Activated naive CD4-positive, alpha-beta T cell treated with anti-CD3 and anti-CD28 coated beads, Interleukin-2, amount 10 ng/mL, durations not matched to agents 7 days and 5 days (primary cell): ENCODE measurements around the gene TMEM145.

Experiments used
- CTCF ChIA-PET: fragments of 350-600 bp; sonication (Branson Sonifier 250); formaldehyde crosslinking; loops from one replicate; lab custom pipeline; 2021; ENCODE audit warnings: antibody characterized with exemption; lab: Charles Lee
- DNase-seq: peaks from one replicate; pipeline ENCODE4 v3.0.0-alpha.2; 2020
- H3K27ac Mint-ChIP-seq: one replicate; pipeline ENCODE4 v1.8.0; 2021; ENCODE audit warnings: mild to moderate bottlenecking, moderate library complexity, mixed read lengths
- H3K27me3 Mint-ChIP-seq: one replicate; pipeline ENCODE4 v1.8.0; 2021; ENCODE audit warnings: mild to moderate bottlenecking, mixed read lengths
- H3K36me3 Mint-ChIP-seq: one replicate; pipeline ENCODE4 v1.8.0; 2021; ENCODE audit warnings: mixed read lengths
- H3K4me1 Mint-ChIP-seq: one replicate; pipeline ENCODE4 v1.8.0; 2021; ENCODE audit warnings: mixed read lengths
- H3K4me3 Mint-ChIP-seq: one replicate; pipeline ENCODE4 v1.8.0; 2021; ENCODE audit warnings: mild to moderate bottlenecking, moderate library complexity, mixed read lengths
- H3K9me3 Mint-ChIP-seq: one replicate; pipeline ENCODE4 v1.8.0; 2021; ENCODE audit warnings: mixed read lengths

TMEM145 gene

GRCh38 chr19:42281827-42282762, 31.0 kb upstream of the TMEM145 start:
- Mint-ChIP-seq H3K27ac (no peak overlapping the region), H3K36me3 (peaks cover 15% of the 10 kb centered on the region), H3K27me3 (no peaks in the 10 kb centered on the region), H3K4me3 (peak overlapping the region; percentile 71), H3K9me3 (no peaks in the 10 kb centered on the region), H3K4me1 (peaks cover 39% of the 10 kb centered on the region)
- no peak for DNase-seq
- CTCF ChIA-PET, result interaction anchor here (0.6 to 1.0 kb wide), 2 partner anchors 12 to 17 kb away, joined by 3 read pairs; no protein-coding TSS in a partner anchor

GRCh38 chr19:42282819-42283187, 30.3 kb upstream of the TMEM145 start:
- peaks cover 18% of the 10 kb centered on the region for H3K36me3 Mint-ChIP-seq
- no peaks in the 10 kb centered on the region for H3K9me3 Mint-ChIP-seq
- H3K4me3 Mint-ChIP-seq, result peak overlapping the region; percentile 71
- H3K27ac Mint-ChIP-seq, result no peak overlapping the region
- H3K4me1 Mint-ChIP-seq, result peaks cover 37% of the 10 kb centered on the region
- CTCF ChIA-PET, result interaction anchor here (1.0 kb wide), 1 partner anchor 16 kb away, joined by 3 read pairs; no protein-coding TSS in a partner anchor
- no peak for DNase-seq
- no peaks in the 10 kb centered on the region for H3K27me3 Mint-ChIP-seq

GRCh38 chr19:42283188-42284065, 29.7 kb upstream of the TMEM145 start:
- H3K27me3 Mint-ChIP-seq, result no peaks in the 10 kb centered on the region
- DNase-seq, result peak; percentile 97
- H3K4me1 Mint-ChIP-seq, result peaks cover 34% of the 10 kb centered on the region
- CTCF ChIA-PET, result interaction anchor here (1.0 kb wide), 1 partner anchor 15 kb away, joined by 3 read pairs; no protein-coding TSS in a partner anchor
- no peaks in the 10 kb centered on the region for H3K9me3 Mint-ChIP-seq
- no peak overlapping the region for H3K4me3 Mint-ChIP-seq
- peaks cover 21% of the 10 kb centered on the region for H3K36me3 Mint-ChIP-seq
- no peak overlapping the region for H3K27ac Mint-ChIP-seq

- CTCF ChIA-PET, result interaction anchor here (1.7 kb wide), 1 partner anchor 40 kb away, joined by 4 read pairs; no protein-coding TSS in a partner anchor
- H3K4me1 Mint-ChIP-seq, result peaks cover 27% of the 10 kb centered on the region
- no peak overlapping the region for H3K27ac Mint-ChIP-seq
- DNase-seq, result peak; percentile 83
- H3K9me3 Mint-ChIP-seq, result no peaks in the 10 kb centered on the region
- H3K36me3 Mint-ChIP-seq, result peaks cover 19% of the 10 kb centered on the region
- no peaks in the 10 kb centered on the region for H3K27me3 Mint-ChIP-seq
- no peak overlapping the region for H3K4me3 Mint-ChIP-seq
These were observed 29.0 kb upstream of the TMEM145 start for GRCh38 chr19:42284066-42284501.

GRCh38 chr19:42284591-42285341, 28.3 kb upstream of the TMEM145 start:
- H3K27me3 Mint-ChIP-seq, result no peaks in the 10 kb centered on the region
- H3K4me1 Mint-ChIP-seq, result peaks cover 20% of the 10 kb centered on the region
- peak overlapping the region; percentile 90 for H3K27ac Mint-ChIP-seq
- H3K36me3 Mint-ChIP-seq, result peaks cover 17% of the 10 kb centered on the region
- H3K4me3 Mint-ChIP-seq, result peak overlapping the region; percentile 86
- CTCF ChIA-PET, result interaction anchor here (1.4 to 1.7 kb wide), 3 partner anchors 12 to 68 kb away, joined by 3 to 5 read pairs (median 4); no protein-coding TSS in a partner anchor
- peak; percentile 49 for DNase-seq
- H3K9me3 Mint-ChIP-seq, result no peaks in the 10 kb centered on the region

GRCh38 chr19:42285541-42285941, 27.6 kb upstream of the TMEM145 start:
- H3K36me3 Mint-ChIP-seq, result peaks cover 19% of the 10 kb centered on the region
- no peak for DNase-seq
- CTCF ChIA-PET, result interaction anchor here (1.4 to 1.7 kb wide), 3 partner anchors 11 to 69 kb away, joined by 3 to 5 read pairs (median 4); no protein-coding TSS in a partner anchor
- H3K4me3 Mint-ChIP-seq, result peak overlapping the region; percentile 86
- H3K9me3 Mint-ChIP-seq, result no peaks in the 10 kb centered on the region
- no peaks in the 10 kb centered on the region for H3K27me3 Mint-ChIP-seq
- peaks cover 20% of the 10 kb centered on the region for H3K4me1 Mint-ChIP-seq
- peak overlapping the region; percentile 72 for H3K27ac Mint-ChIP-seq

- Mint-ChIP-seq H3K27me3 (no peaks in the 10 kb centered on the region), H3K27ac (peak overlapping the region; percentile 72), H3K4me3 (no peak overlapping the region), H3K9me3 (no peaks in the 10 kb centered on the region), H3K36me3 (peaks cover 19% of the 10 kb centered on the region), H3K4me1 (peaks cover 20% of the 10 kb centered on the region)
- DNase-seq, result no peak
- CTCF ChIA-PET, result interaction anchor here (1.4 to 1.7 kb wide), 3 partner anchors 11 to 69 kb away, joined by 3 to 5 read pairs (median 4); no protein-coding TSS in a partner anchor
These were observed 27.1 kb upstream of the TMEM145 start for GRCh38 chr19:42285988-42286348.

- no peaks in the 10 kb centered on the region for H3K9me3 Mint-ChIP-seq
- DNase-seq, result no peak
- H3K27ac Mint-ChIP-seq, result peak overlapping the region; percentile 72
- H3K36me3 Mint-ChIP-seq, result peaks cover 23% of the 10 kb centered on the region
- H3K4me3 Mint-ChIP-seq, result peak overlapping the region; percentile 46
- H3K4me1 Mint-ChIP-seq, result peaks cover 25% of the 10 kb centered on the region
- CTCF ChIA-PET, result interaction anchor here (1.5 kb wide), 1 partner anchor 70 kb away, joined by 3 read pairs; no protein-coding TSS in a partner anchor
- H3K27me3 Mint-ChIP-seq, result no peaks in the 10 kb centered on the region
These were observed 26.6 kb upstream of the TMEM145 start for GRCh38 chr19:42286349-42287016.

- Mint-ChIP-seq H3K36me3 (peaks cover 29% of the 10 kb centered on the region), H3K4me1 (peaks cover 31% of the 10 kb centered on the region), H3K4me3 (no peak overlapping the region), H3K27me3 (no peaks in the 10 kb centered on the region), H3K9me3 (no peaks in the 10 kb centered on the region), H3K27ac (no peak overlapping the region)
- CTCF ChIA-PET, result no interaction called here
- no peak for DNase-seq
These were observed 25.9 kb upstream of the TMEM145 start for GRCh38 chr19:42287017-42287826.

- H3K9me3 Mint-ChIP-seq, result no peaks in the 10 kb centered on the region
- no peak for DNase-seq
- no peak overlapping the region for H3K4me3 Mint-ChIP-seq
- H3K36me3 Mint-ChIP-seq, result peaks cover 32% of the 10 kb centered on the region
- H3K4me1 Mint-ChIP-seq, result peaks cover 31% of the 10 kb centered on the region
- no peaks in the 10 kb centered on the region for H3K27me3 Mint-ChIP-seq
- CTCF ChIA-PET, result no interaction called here
- no peak overlapping the region for H3K27ac Mint-ChIP-seq
These were observed 25.3 kb upstream of the TMEM145 start for GRCh38 chr19:42287827-42288107.

GRCh38 chr19:42288387-42288786, 24.7 kb upstream of the TMEM145 start:
- no peak overlapping the region for H3K27ac Mint-ChIP-seq
- peaks cover 33% of the 10 kb centered on the region for H3K4me1 Mint-ChIP-seq
- H3K4me3 Mint-ChIP-seq, result no peak overlapping the region
- DNase-seq, result no peak
- H3K9me3 Mint-ChIP-seq, result no peaks in the 10 kb centered on the region
- no peaks in the 10 kb centered on the region for H3K27me3 Mint-ChIP-seq
- H3K36me3 Mint-ChIP-seq, result peaks cover 35% of the 10 kb centered on the region
- CTCF ChIA-PET, result interaction anchor here (1.8 kb wide), 1 partner anchor 10 kb away, joined by 7 read pairs; no protein-coding TSS in a partner anchor

- CTCF ChIA-PET, result interaction anchor here (1.8 kb wide), 1 partner anchor 9 kb away, joined by 7 read pairs; no protein-coding TSS in a partner anchor
- Mint-ChIP-seq H3K9me3 (no peaks in the 10 kb centered on the region), H3K27me3 (no peaks in the 10 kb centered on the region), H3K36me3 (peaks cover 39% of the 10 kb centered on the region), H3K4me3 (no peak overlapping the region), H3K4me1 (peaks cover 33% of the 10 kb centered on the region), H3K27ac (no peak overlapping the region)
- no peak for DNase-seq
These were observed 24.1 kb upstream of the TMEM145 start for GRCh38 chr19:42288881-42289555.
